Measurements from ENCODE around the gene TTLL3. TPM values are rescaled to one million over a fixed set of nuclear protein-coding genes. Genes with fewer than 3 reads are reported as not detected.

TTLL3 gene
- total and polyA plus RNA-seq, 2 of the 8 experiments (the other 6 are each of a cell fraction or from before 2014, with no cell fraction given): 5.9 to 8.9 TPM

GRCh38 chr3:9825451-9826040 lies 15.5 kb downstream of the TTLL3 start (continued):
- no peak for TF ChIP-seq CHD7 (IDR thresholded peaks at IDR 0.05; ENCODE audit: insufficient replicate concordance, low read length)

Measured in H1 (cell line).